ENCODE measurements around the gene THOC6.

- TF ChIP-seq CTCF (IDR thresholded peaks at IDR 0.05) (no peak), EZH2 (IDR thresholded peaks at IDR 0.05; ENCODE audit: borderline replicate concordance, insufficient read depth, low read depth, low read length, poor library complexity, severe bottlenecking) (no peak)
Measured at GRCh38 chr16:3058139-3059030, 34.5 kb downstream of the THOC6 start.

All from B cell (primary cell).